HG02763 (cell line): ENCODE results near the gene SLC24A4.

Experiments used
- ATAC-seq: cut with Tn5 transposase; IDR thresholded peaks from one replicate; pipeline ENCODE4 v1.9.1; 2021; ENCODE audit warnings: mild to moderate bottlenecking, moderate library complexity; ENCODE audit not compliant: unreplicated experiment

The SLC24A4 gene

GRCh38 chr14:92493492-92493891 is 170.5 kb downstream of the SLC24A4 start:
- ATAC-seq = no peak

GRCh38 chr14:92494512-92494911 is 171.5 kb downstream of the SLC24A4 start:
- no peak for ATAC-seq

- ATAC-seq = no peak
Measured at GRCh38 chr14:92495027-92495426, 172.1 kb downstream of the SLC24A4 start.

GRCh38 chr14:92496191-92496857 is 173.4 kb downstream of the SLC24A4 start:
- ATAC-seq = no peak

- ATAC-seq = no peak
Measured at GRCh38 chr14:92497391-92497790, 174.4 kb downstream of the SLC24A4 start.

DNA sequence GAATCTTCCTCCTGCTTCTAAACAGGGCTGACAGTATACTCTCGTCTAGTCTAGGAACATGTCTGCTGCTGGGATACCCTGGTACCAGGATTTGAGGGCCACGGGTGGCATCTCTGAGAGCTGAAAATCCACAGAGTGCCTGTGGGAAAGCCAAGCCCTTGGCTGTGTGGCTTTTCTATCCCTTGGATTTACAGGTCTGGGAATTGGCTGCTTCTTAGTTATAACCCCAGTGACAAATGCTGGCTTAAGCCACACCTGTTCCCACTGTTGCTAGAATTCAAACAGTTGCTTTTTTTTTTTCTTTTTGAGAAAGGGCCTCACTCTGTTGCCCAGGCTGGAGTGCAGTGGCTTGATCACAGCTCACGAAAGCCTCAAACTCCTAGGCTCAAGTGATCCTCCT is 176.3 kb downstream of the SLC24A4 start:
- no peak for ATAC-seq

- no peak for ATAC-seq
Measured at GRCh38 chr14:92500491-92500941, 177.6 kb downstream of the SLC24A4 start.

DNA sequence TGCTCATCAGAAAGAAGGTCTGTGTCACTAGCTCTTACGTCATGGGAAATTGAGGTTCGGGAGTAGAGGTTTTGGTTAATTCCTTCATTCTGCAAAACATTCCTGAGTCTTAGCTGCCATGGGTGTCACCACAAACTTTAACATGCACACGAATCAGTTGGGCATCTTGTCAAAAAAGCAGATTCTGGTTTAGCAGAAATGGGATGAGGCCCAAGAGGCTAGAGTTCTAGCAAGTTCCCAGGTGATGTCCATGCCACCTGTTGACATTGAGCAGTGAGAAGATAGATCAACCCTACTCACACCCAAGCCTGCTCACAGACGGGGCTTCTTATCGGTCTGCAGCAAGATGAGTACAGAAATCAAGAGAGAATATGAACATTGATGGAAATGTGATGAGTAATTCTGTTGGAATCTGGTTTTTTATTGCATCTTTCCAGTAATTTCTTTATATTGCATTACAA is 179.0 kb downstream of the SLC24A4 start:
- no peak for ATAC-seq

DNA sequence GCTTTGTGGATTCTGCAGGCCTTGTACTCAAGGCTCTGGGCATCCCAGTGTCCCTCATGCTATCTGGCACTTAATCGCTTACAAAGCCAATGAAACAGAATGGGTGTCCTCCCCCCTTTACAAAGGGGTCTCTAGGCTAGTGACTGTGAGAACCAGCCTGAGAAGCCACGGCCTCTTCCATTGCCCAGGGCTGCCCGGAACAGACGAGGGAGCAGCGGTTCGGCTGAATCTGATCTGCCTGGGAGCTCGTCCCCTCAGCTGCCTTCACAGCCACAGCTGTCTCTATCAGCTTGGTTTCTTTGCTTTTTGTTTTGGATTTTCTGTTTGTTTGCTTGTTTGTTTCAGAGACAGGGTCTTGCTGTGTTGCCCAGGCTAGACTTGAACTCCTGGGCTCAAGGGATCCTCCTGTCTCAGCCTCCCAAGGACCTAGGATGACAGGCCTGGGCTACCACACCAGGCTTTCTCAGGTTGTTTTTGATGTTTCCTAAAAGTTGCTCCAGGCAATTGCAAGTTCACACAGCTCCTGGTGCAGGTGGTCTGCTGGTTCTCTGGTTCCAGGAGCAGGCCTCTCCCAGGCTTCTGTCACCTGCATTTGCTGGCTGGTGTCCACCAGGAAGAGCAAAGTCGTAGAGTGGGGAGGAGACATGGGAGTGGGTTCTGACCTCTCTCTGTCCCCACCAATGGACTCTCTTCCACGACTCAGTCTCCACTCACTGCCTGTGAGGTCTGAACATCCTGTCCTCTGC is 179.7 kb downstream of the SLC24A4 start:
- ATAC-seq = no peak

- no peak for ATAC-seq
Measured at GRCh38 chr14:92503756-92504491, 181.0 kb downstream of the SLC24A4 start.

DNA sequence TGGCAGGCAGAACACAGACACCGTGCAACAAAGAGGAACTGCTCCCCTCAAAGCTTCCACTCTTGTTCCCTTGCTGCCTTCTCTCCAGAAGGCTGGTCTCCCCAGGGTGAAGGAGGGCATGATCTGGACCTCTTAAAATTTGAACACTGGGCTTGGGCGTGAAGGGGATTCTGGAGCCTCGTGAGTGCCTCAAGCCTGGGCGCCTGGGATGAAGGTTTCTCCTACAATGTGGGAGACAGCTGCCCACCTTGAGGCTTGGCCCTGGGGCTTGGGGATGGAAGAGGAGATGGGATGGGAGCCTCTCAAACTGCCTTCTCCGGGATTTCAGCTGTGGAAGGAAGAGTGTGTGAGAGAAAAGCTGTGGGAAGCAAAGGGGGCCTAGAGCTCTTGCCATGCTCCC is 182.9 kb downstream of the SLC24A4 start:
- ATAC-seq = no peak

DNA sequence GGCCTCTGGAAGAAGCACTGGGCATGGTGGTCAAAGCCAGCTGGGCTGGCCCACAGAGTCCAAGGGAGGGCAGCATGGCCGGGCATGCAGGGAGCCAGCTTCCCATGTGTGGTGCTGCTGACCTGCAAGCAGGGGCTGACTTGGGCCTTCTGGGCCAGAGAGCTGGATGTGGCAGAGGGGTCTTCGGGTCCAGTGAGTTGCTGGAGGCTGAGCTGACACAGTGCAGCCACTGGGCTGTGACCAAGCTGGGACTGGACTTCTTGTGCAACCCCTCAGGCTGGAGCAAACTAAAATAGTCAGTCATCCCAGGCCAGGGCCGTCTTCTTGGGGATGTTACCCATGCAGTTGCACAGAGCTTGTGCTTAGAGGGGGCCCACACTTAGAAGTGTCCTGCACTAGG is 183.3 kb downstream of the SLC24A4 start:
- no peak for ATAC-seq

DNA sequence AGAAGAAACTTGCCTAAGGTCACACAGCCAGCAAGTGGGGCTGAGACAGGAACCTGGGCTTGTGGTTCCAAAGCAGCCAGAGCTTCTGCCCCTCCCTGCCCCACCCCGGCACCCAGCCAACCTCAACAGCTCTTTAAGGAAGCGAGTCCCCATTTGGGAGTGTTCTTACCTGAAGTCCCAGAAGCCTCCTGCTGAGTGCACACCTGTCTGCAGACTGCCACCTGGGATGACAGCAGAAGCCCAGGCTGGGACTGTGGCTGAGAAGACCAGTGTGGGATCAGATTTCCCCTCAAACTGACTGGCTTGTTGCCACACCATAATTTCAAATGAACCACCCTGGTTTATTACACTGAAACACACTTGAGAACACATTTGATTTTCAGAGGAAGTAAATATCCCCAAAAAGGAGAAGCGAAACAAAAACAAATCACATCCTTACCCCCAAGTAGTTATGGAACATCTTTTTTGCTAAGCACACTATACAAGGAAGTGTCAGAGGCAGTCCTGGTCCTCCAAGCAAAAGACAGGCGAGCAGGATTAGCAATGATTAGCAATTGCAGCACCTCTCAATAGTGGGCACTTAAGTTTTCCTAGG is 184.3 kb downstream of the SLC24A4 start:
- no peak for ATAC-seq

DNA sequence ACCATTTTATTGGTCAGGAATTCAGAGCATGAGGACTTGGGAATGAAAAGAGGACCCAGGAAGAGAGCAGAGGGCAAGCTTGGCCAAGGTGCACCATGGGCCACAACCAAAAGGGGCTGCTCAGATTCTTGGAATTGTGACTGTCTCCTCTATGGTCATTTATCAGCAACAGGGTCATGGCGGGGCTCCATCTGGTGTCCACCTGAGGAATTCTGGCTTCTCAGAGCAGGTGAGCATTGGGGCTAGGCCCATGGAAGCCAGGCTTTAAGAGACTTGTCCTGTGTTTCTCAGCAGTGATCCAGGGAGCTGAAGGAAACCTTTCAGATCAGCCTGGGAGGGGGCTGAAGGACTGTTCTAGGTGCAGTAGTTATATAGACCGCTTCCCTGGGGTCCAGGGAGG is 188.0 kb downstream of the SLC24A4 start:
- no peak for ATAC-seq

GRCh38 chr14:92511453-92512238 is 188.7 kb downstream of the SLC24A4 start:
- ATAC-seq = no peak

DNA sequence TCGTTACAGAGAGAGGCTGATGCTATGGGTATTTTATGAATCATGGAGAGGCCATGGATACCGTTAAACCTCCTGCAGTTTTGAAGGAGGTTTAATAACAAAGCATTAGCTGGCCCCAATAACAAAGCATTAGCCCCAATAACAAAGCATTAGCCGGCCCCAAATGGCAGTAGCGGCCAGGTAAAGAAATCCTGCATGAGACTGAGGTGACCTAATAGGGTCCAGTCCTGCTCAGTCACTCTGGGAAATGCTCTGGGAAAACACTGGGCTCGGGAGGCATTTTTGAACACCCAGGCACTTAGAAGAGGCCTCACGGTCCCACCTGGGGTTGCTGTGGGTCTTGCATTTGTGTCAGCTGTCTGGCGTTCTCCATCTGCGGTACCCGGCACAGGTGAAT is 189.8 kb downstream of the SLC24A4 start:
- no peak for ATAC-seq

GRCh38 chr14:92513204-92513965 is 190.4 kb downstream of the SLC24A4 start, which contains the start of gene RIN3:
Gene RIN3, plus strand, starts transcription at chr14:92513781. Its CDS starts 152 bp downstream, at chr14:92513933.
- no peak for ATAC-seq

GRCh38 chr14:92513966-92514843 is 191.2 kb downstream of the SLC24A4 start:
- no peak for ATAC-seq
